A673 (cell line): Measurements from ENCODE around the gene FAM118B. TPM values are rescaled to one million over a fixed set of nuclear protein-coding genes. Genes with fewer than 3 reads are reported as not detected.

Experiments used
- BruUV-seq: library from RNA; stranded (reverse); fragments of 400-500 nt; replicated peaks from 2 replicates; lab custom pipeline; 2021; lab: Mats Ljungman, UMichigan
- CTCF ChIA-PET: fragments of 300-600 bp; sonication (Branson Sonifier 250); formaldehyde crosslinking; loops from one replicate; lab custom pipeline; 2022; ENCODE audit warnings: antibody characterized with exemption; lab: Charles Lee
- POLR2A ChIA-PET: fragments of 300-600 bp; sonication (Branson Sonifier 250); formaldehyde crosslinking; loops from one replicate; lab custom pipeline; 2022; ENCODE audit warnings: antibody characterized with exemption; ENCODE audit not compliant: low non-redundant PET; lab: Charles Lee
- DNase-seq: peaks from one replicate; pipeline ENCODE4 v3.0.0-alpha.2; 2015; ENCODE audit warnings: low spot score
- H3K27ac ChIP-seq: fragments of 200-600 bp; sonication (generic); 2 replicates; pipeline ENCODE4 v1.5.1; 2016; ENCODE audit warnings: mixed run types, low read depth, mild to moderate bottlenecking, mixed read lengths, antibody characterized with exemption, low read length; ENCODE audit not compliant: poor library complexity, severe bottlenecking
- H3K27me3 ChIP-seq: fragments of 200-600 bp; sonication (generic); replicated peaks from 2 replicates; pipeline ENCODE4 v1.6.1; 2017; ENCODE audit warnings: mixed run types, low read depth, mild to moderate bottlenecking, mixed read lengths, antibody characterized with exemption, low read length; ENCODE audit not compliant: insufficient read depth, poor library complexity
- H3K36me3 ChIP-seq: fragments of 200-600 bp; sonication (generic); 2 replicates; pipeline ENCODE4 v1.6.1; 2016; ENCODE audit warnings: mixed run types, mild to moderate bottlenecking, mixed read lengths, antibody characterized with exemption, low read length; ENCODE audit not compliant: insufficient read depth, poor library complexity, severe bottlenecking
- H3K4me1 ChIP-seq: fragments of 200-600 bp; sonication (generic); 2 replicates; pipeline ENCODE4 v1.6.1; 2017; ENCODE audit warnings: mixed run types, mild to moderate bottlenecking, mixed read lengths, antibody characterized with exemption, low read length; ENCODE audit not compliant: insufficient read depth, poor library complexity, severe bottlenecking
- H3K4me3 ChIP-seq: fragments of 200-600 bp; sonication (generic); 2 replicates; pipeline ENCODE4 v1.5.1; 2016; ENCODE audit warnings: low read depth, mixed run types, mild to moderate bottlenecking, mixed read lengths, low read length; ENCODE audit not compliant: poor library complexity, severe bottlenecking
- H3K9me3 ChIP-seq: fragments of 200-600 bp; sonication (generic); 2 replicates; pipeline ENCODE4 v1.6.1; 2016; ENCODE audit warnings: mixed run types, low read depth, mild to moderate bottlenecking, mixed read lengths, antibody characterized with exemption, low read length; ENCODE audit not compliant: poor library complexity, severe bottlenecking
- EZH2 ChIP-seq: fragments of 200-600 bp; sonication (generic); IDR thresholded peaks from 2 replicates; pipeline ENCODE4 v1.6.1; 2017; ENCODE audit warnings: borderline replicate concordance, low read depth, mild to moderate bottlenecking, mixed read lengths, antibody characterized with exemption, low read length; ENCODE audit not compliant: poor library complexity, severe bottlenecking
- intact Hi-C: fragments of 100-400 bp; cut with micrococcal nuclease; formaldehyde crosslinking; loops from one replicate; pipeline ENCODE4 v1.10.0; 2022; ENCODE audit not compliant: unreplicated experiment
- total RNA-seq: library from RNA; stranded (reverse); gene quantifications from 2 replicates; pipeline ENCODE4 v1.2.3, GENCODE V29; 2021
- TF ChIP-seq, protein P1 (sequence below): fragments of 300-800, 200-600 bp; sonication (generic); conservative IDR thresholded peaks from 2 replicates; pipeline ENCODE4 v1.5.1; 2017; ENCODE audit warnings: low read depth, mild to moderate bottlenecking, antibody characterized with exemption, low read length, moderate library complexity, mixed read lengths

FAM118B gene
- total RNA-seq, 1 experiment from 2014 or later = 34.8 TPM

- Histone ChIP-seq H3K4me1 (peaks cover 29% of the 10 kb centered on the region), H3K36me3 (no peaks in the 10 kb centered on the region), H3K9me3 (no peaks in the 10 kb centered on the region), H3K27ac (peak overlapping the region; percentile 31), H3K27me3 (no peaks in the 10 kb centered on the region), H3K4me3 (no peak overlapping the region)
- POLR2A ChIA-PET = interaction anchor here (0.8 kb wide), 1 partner anchor 64 kb away, joined by 4 read pairs; no protein-coding TSS in a partner anchor
- CTCF ChIA-PET = no interaction called here
- DNase-seq = peak; percentile 80
- TF ChIP-seq, protein P1, sequence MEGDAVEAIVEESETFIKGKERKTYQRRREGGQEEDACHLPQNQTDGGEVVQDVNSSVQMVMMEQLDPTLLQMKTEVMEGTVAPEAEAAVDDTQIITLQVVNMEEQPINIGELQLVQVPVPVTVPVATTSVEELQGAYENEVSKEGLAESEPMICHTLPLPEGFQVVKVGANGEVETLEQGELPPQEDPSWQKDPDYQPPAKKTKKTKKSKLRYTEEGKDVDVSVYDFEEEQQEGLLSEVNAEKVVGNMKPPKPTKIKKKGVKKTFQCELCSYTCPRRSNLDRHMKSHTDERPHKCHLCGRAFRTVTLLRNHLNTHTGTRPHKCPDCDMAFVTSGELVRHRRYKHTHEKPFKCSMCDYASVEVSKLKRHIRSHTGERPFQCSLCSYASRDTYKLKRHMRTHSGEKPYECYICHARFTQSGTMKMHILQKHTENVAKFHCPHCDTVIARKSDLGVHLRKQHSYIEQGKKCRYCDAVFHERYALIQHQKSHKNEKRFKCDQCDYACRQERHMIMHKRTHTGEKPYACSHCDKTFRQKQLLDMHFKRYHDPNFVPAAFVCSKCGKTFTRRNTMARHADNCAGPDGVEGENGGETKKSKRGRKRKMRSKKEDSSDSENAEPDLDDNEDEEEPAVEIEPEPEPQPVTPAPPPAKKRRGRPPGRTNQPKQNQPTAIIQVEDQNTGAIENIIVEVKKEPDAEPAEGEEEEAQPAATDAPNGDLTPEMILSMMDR = no peak
- TF ChIP-seq EZH2 = no peak
- intact Hi-C loops = no loop called here
- no TSS peak for BruUV-seq
Observed at GRCh38 chr11:126231725-126232459, 20.3 kb downstream of the FAM118B start.

DNA sequence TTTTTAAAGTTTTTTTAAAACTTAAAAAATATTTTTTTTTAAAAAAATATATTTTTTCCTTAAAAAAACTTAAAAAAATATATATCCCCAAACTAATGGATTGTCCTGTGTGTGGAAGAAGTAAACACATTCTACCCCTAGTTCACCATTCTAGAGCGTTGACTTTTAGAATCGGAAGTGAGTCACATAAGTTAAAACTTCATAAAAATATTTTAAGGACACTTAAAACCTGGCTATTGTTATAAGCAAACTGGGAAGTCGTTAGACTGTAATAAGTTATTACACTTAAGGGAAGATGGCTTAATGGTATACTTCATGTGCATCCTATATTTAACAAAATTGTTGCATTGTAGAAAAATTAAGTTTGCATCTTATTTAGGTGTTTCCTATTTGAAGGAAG is 21.1 kb downstream of the FAM118B start:
- no peak for TF ChIP-seq EZH2
- TF ChIP-seq, protein P1 = no peak
- DNase-seq = no peak
- no peak overlapping the region for H3K27ac ChIP-seq
- H3K4me3 ChIP-seq = no peak overlapping the region
- intact Hi-C loops = no loop called here
- ChIA-PET POLR2A (interaction anchor here (0.8 kb wide), 1 partner anchor 63 kb away, joined by 4 read pairs; no protein-coding TSS in a partner anchor), CTCF (no interaction called here)
- no peaks in the 10 kb centered on the region for H3K36me3 ChIP-seq
- peaks cover 29% of the 10 kb centered on the region for H3K4me1 ChIP-seq
- H3K27me3 ChIP-seq = no peaks in the 10 kb centered on the region
- no TSS peak for BruUV-seq
- H3K9me3 ChIP-seq = no peaks in the 10 kb centered on the region

DNA sequence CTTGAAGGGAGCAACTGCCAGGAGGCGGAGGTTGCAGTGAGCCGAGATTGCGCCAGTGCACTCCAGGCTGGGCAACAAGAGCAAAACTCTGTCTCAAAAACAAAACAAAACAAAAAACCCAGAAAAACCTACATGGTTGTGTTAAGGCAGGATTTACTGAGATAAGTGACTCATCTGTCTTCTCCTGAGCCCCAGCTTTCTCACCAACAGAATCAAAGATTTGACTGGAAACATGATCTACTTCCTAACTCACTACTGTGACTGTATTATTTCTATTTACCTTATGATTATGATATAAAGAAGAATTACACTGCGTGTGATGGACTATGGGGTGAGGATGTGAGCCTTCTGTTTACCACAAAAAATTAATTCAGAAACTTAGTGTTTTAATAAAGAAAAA is 21.8 kb downstream of the FAM118B start:
- ChIA-PET CTCF (no interaction called here), POLR2A (no interaction called here)
- H3K9me3 ChIP-seq = no peaks in the 10 kb centered on the region
- no peak overlapping the region for H3K27ac ChIP-seq
- no peaks in the 10 kb centered on the region for H3K36me3 ChIP-seq
- peaks cover 29% of the 10 kb centered on the region for H3K4me1 ChIP-seq
- no TSS peak for BruUV-seq
- DNase-seq = no peak
- intact Hi-C loops = no loop called here
- H3K4me3 ChIP-seq = no peak overlapping the region
- H3K27me3 ChIP-seq = no peaks in the 10 kb centered on the region
- TF ChIP-seq, protein P1 = no peak
- no peak for TF ChIP-seq EZH2
